Testis (tissue), 3 donors: Measurements from ENCODE around the gene CSMD2. TPM values are rescaled to one million over a fixed set of nuclear protein-coding genes. Genes with fewer than 3 reads are reported as not detected.

Experiments
- DNase-seq: peaks from one replicate; pipeline ENCODE4 v3.0.0-alpha.2; 2019
- H3K27ac ChIP-seq, 2 donors: fragments of 200-600 bp; sonication (generic); one replicate each; pipeline ENCODE4 v1.5.1; 2019
- H3K27me3 ChIP-seq: fragments of 200-600 bp; sonication (generic); one replicate; pipeline ENCODE4 v1.5.1; 2019
- H3K36me3 ChIP-seq: fragments of 200-600 bp; sonication (generic); one replicate; pipeline ENCODE4 v1.5.1; 2017; ENCODE audit warnings: low read depth; ENCODE audit errors: missing control alignments
- H3K4me1 ChIP-seq: fragments of 200-600 bp; sonication (generic); one replicate; pipeline ENCODE4 v1.5.1; 2019
- H3K4me3 ChIP-seq, 2 donors: fragments of 200-600 bp; sonication (generic); one replicate each; pipeline ENCODE4 v1.5.1; 2017 to 2019
- H3K9me3 ChIP-seq: fragments of 200-600 bp; sonication (generic); one replicate; pipeline ENCODE4 v1.5.1; 2017
- CTCF ChIP-seq, 3 experiments: fragments of 450-650 bp in 2 of 3; fragments of 200-600 bp in 1 of 3; sonication (generic) in 1 of 3; IDR thresholded peaks; one replicate each; pipeline ENCODE4 v1.5.1; 2016 to 2019; ENCODE audit warnings: antibody characterized with exemption in 3 of 3, mild to moderate bottlenecking in 2 of 3, moderate library complexity in 1 of 3
- POLR2A ChIP-seq: fragments of 450-650 bp; IDR thresholded peaks from one replicate; pipeline ENCODE4 v1.6.1; 2017; ENCODE audit warnings: antibody characterized with exemption, mild to moderate bottlenecking, moderate library complexity
- WGBS, 2 donors: methylation state at CpG; one replicate each; pipeline ENCODE4 v1.1.5; 2018; 5-methylcytosine and 5-hydroxymethylcytosine counted together
- intact Hi-C: fragments of 100-400 bp; cut with DNase I; formaldehyde crosslinking; loops from one replicate; pipeline ENCODE4 v1.15.1; 2023; ENCODE audit warnings: low total_unique reads
- polyA plus RNA-seq: library from polyadenylated mRNA; stranded (reverse); fragments of 350-450 nt; fragmentation: Illumina TruSeq; extraction: RNeasy Lipid Tissue Mini Kit (QIAGEN cat#74804); gene quantifications from one replicate; pipeline ENCODE4 v1.2.3, GENCODE V29; 2014; ENCODE audit warnings: low read depth, low replicate concordance; ENCODE audit not compliant: insufficient read depth
- total RNA-seq, 2 donors: library from RNA; depleted of rRNA; stranded (reverse); fragments of >200 nt; gene quantifications; one replicate each; pipeline ENCODE4 v1.2.3, GENCODE V29; 2016

CSMD2 gene
- total and polyA plus RNA-seq, 3 donors from 2014 or later: 1.2 to 3.8 (median 2.7) TPM

GRCh38 chr1:33762109-33762830, 402.8 kb downstream of the CSMD2 start:
- Histone ChIP-seq H3K9me3 (no peaks in the 10 kb centered on the region), H3K27ac (peak overlapping the region in 1 of 2 donors; percentile 48), H3K36me3 (no peaks in the 10 kb centered on the region), H3K4me1 (peaks cover 6% of the 10 kb centered on the region), H3K27me3 (no peaks in the 10 kb centered on the region), H3K4me3 (no peak overlapping the region)
- TF ChIP-seq CTCF (IDR thresholded peaks at IDR 0.05): no peak
- TF ChIP-seq POLR2A: no peak
- 44 to 55% methylated on average over 1 of the region's 1 CpG for WGBS, 2 donors
- peak; percentile 18 for DNase-seq
- intact Hi-C loops: no loop called here

- intact Hi-C loops: no loop called here
- Histone ChIP-seq H3K27me3 (no peaks in the 10 kb centered on the region), H3K4me3 (no peak overlapping the region), H3K27ac (no peak overlapping the region), H3K9me3 (no peaks in the 10 kb centered on the region), H3K36me3 (no peaks in the 10 kb centered on the region), H3K4me1 (peaks cover 6% of the 10 kb centered on the region)
- no peak for TF ChIP-seq POLR2A
- no peak for TF ChIP-seq CTCF (IDR thresholded peaks at IDR 0.05)
- WGBS, 2 donors: 32 to 41% methylated on average over 5 of the region's 5 CpGs
- DNase-seq: peak; percentile 68
These were observed 406.3 kb downstream of the CSMD2 start for GRCh38 chr1:33758698-33759097.

DNA sequence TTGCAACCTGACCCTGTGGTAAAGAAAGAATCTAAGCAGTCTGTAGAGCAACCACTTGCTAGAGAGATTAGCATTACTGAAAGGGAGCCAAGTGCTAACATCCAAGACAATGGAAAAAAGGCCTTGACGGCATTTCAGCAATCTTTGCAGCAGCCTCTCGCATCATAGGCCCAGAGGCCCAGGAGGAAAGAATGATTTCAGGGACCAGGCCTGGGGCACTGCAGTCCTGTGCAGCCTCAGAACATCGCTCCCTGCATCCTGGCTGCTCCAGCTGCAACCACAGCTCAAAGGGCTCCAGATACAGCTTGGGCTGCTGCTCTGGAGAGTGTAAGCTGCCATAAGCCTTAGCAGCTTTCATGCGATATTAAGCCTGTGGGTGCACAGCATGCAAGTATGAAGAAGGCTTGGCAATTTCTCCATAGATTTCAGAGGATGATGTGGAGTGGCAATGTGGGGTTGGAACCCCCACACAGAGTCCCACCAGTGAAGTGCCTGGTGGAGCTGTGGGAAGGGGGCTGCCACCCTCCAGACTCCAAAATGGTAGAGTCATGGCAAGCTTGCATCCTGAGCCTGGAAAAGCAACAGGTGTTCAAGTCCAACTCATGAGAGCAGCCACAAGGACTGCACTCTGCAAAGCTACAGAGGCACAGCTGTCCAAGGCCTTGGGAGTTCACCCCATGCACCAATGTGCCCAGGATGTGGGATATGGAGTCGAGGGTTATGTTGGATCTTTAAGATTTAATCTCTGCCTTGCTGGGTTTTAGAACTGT, 411.8 kb downstream of the CSMD2 start:
- H3K9me3 ChIP-seq: no peaks in the 10 kb centered on the region
- TF ChIP-seq CTCF (IDR thresholded peaks at IDR 0.05): no peak
- no peak for TF ChIP-seq POLR2A
- H3K36me3 ChIP-seq: no peaks in the 10 kb centered on the region
- no peaks in the 10 kb centered on the region for H3K4me1 ChIP-seq
- intact Hi-C loops: no loop called here
- no peaks in the 10 kb centered on the region for H3K27me3 ChIP-seq
- H3K27ac ChIP-seq: no peak overlapping the region
- DNase-seq: no peak
- H3K4me3 ChIP-seq: no peak overlapping the region
- 92 to 93% methylated on average over 5 of the region's 5 CpGs for WGBS, 2 donors

DNA sequence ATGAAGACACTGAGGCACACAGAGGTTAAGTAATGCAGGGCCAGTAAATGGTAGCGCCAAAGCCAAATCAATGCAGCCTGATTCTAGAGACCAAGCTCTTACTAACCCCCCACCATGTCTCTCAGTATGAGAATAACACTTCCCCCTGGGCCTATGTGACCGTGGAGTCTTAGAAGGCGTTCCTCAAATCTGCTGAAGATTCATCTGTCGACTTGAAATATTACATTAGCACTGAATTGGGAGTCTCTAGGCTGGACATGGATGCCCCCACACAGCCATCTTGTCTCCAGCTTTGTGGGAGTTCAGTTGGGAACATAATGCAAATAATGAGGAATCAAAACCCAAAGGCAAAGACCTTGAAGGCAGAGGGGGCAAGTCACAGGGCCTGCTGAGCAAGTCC, 419.1 kb downstream of the CSMD2 start:
- Histone ChIP-seq H3K27ac (no peak overlapping the region), H3K36me3 (no peaks in the 10 kb centered on the region), H3K4me3 (no peak overlapping the region), H3K9me3 (no peaks in the 10 kb centered on the region), H3K4me1 (no peaks in the 10 kb centered on the region), H3K27me3 (no peaks in the 10 kb centered on the region)
- TF ChIP-seq CTCF (IDR thresholded peaks at IDR 0.05) (no peak), POLR2A (no peak)
- WGBS, 2 donors: 87 to 92% methylated on average over 4 of the region's 4 CpGs
- no peak for DNase-seq
- intact Hi-C loops: no loop called here
